Progenitor cell of endocrine pancreas (in vitro differentiated cells): ENCODE results near the gene PLK3. TPM values are rescaled to one million over a fixed set of nuclear protein-coding genes. Genes with fewer than 3 reads are reported as not detected.

Experiments
- DNase-seq: peaks from one replicate; pipeline ENCODE4 v3.0.0; 2021; ENCODE audit warnings: low spot score; ENCODE audit not compliant: unreplicated experiment
- H3K27ac Mint-ChIP-seq: 2 replicates; pipeline ENCODE4 v1.8.0; 2021; ENCODE audit warnings: mild to moderate bottlenecking, moderate library complexity, mixed read lengths
- H3K27me3 Mint-ChIP-seq: 2 replicates; pipeline ENCODE4 v1.8.0; 2021; ENCODE audit warnings: mixed read lengths
- H3K36me3 Mint-ChIP-seq: 2 replicates; pipeline ENCODE4 v1.8.0; 2022; ENCODE audit warnings: mixed read lengths; ENCODE audit not compliant: insufficient read depth
- H3K4me1 Mint-ChIP-seq: 2 replicates; pipeline ENCODE4 v1.8.0; 2021; ENCODE audit warnings: low read depth, mixed read lengths
- H3K4me3 Mint-ChIP-seq: 2 replicates; pipeline ENCODE4 v1.8.0; 2021; ENCODE audit warnings: low read depth, mild to moderate bottlenecking, moderate library complexity, mixed read lengths
- H3K9me3 Mint-ChIP-seq: 2 replicates; pipeline ENCODE4 v1.8.0; 2021; ENCODE audit warnings: low read depth, mixed read lengths
- CTCF ChIP-seq: fragments of 200-600 bp; sonication (generic); IDR thresholded peaks from one replicate; pipeline ENCODE4 v1.5.0; 2021; ENCODE audit warnings: antibody characterized with exemption, mild to moderate bottlenecking; ENCODE audit not compliant: unreplicated experiment
- total RNA-seq: library from RNA; stranded (reverse); gene quantifications from 2 replicates; pipeline ENCODE4 v1.2.1, GENCODE V29; 2021

The PLK3 gene
- total RNA-seq, 1 donor from 2014 or later: 13.3 TPM

- Mint-ChIP-seq H3K27me3 (peaks cover 8% of the 10 kb centered on the region), H3K4me3 (peak overlapping the region; percentile 74), H3K36me3 (peaks cover 2% of the 10 kb centered on the region), H3K9me3 (no peaks in the 10 kb centered on the region), H3K27ac (no peak overlapping the region), H3K4me1 (peaks cover 5% of the 10 kb centered on the region)
- TF ChIP-seq CTCF: no peak
- DNase-seq: no peak
Observed at GRCh38 chr1:44842486-44842861, 42.3 kb downstream of the PLK3 start.

DNA sequence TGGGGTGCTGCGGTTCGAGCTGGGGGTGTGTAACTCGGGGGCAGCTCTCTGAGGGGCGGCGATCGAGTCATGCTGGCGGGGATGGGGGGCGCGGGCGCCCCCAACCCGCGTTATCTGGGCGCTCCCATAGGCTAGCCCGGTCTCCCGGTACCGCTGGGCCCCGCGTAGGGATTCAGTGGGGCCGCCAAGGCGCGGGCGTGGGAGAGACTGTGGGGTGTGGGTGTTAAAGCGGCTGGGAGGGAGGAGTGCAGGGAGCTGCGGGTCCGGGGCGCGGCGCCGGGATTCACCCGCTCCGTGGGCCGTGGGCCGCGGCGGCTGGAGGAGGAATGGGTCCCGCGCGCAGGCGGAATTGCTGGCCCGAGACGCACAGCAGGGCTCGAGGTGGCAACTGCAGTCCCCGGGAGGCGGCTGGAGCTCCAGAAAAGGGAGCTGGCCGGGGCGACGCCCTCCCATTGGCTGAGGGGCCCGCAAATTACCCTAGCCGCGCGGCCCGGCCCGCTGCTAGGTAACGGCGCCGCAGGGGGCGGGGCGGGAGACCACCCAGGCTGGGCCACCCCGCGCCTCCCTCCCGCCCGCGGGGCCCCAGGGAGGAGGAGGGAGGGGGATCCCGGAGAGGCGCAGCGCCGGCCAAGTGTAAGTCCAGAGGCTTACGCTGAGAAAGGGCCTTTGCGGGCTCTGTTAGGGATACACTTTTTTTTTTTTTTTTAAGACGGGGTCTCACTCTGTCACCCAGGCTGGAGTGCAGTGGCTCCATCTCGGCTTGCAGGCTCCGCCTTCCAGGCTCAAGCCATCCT lies 42.9 kb downstream of the PLK3 start, which contains the start of gene PTCH2:
Gene PTCH2, minus strand, starts transcription at position 392 of the 794 bp plus-strand sequence. Its CDS starts 321 bp downstream, at position 71.
- peaks cover 2% of the 10 kb centered on the region for H3K36me3 Mint-ChIP-seq
- TF ChIP-seq CTCF: no peak
- no peaks in the 10 kb centered on the region for H3K9me3 Mint-ChIP-seq
- peak within 1 kb of the TSS; percentile 74 for H3K4me3 Mint-ChIP-seq
- peak; percentile 86 for DNase-seq
- H3K27ac Mint-ChIP-seq: no peak within 1 kb of the TSS
- peaks cover 8% of the 10 kb centered on the region for H3K27me3 Mint-ChIP-seq
- H3K4me1 Mint-ChIP-seq: peaks cover 5% of the 10 kb centered on the region

DNA sequence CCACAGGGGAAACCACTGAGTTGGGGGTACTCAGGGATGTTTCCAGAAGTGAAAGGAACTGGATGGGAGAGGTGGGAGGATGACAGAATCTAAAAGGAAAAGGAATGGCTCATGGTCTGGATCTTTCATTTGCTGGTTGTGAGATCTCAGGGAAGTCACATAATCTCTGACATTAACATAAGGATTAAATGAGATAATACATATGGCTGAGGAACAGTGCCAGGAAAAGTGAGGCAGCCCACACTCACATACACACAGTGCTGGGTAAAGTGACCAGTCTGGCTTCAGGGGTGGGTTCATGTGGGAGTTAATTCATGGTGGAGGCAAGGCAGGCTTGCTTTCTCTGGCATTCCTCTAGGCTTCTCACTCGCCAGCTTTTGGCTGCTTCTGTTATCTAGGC lies 46.8 kb downstream of the PLK3 start:
- H3K4me1 Mint-ChIP-seq: peaks cover 5% of the 10 kb centered on the region
- H3K9me3 Mint-ChIP-seq: no peaks in the 10 kb centered on the region
- no peaks in the 10 kb centered on the region for H3K27me3 Mint-ChIP-seq
- peaks cover 2% of the 10 kb centered on the region for H3K36me3 Mint-ChIP-seq
- no peak for DNase-seq
- H3K27ac Mint-ChIP-seq: no peak overlapping the region
- TF ChIP-seq CTCF: no peak
- H3K4me3 Mint-ChIP-seq: no peak overlapping the region

DNA sequence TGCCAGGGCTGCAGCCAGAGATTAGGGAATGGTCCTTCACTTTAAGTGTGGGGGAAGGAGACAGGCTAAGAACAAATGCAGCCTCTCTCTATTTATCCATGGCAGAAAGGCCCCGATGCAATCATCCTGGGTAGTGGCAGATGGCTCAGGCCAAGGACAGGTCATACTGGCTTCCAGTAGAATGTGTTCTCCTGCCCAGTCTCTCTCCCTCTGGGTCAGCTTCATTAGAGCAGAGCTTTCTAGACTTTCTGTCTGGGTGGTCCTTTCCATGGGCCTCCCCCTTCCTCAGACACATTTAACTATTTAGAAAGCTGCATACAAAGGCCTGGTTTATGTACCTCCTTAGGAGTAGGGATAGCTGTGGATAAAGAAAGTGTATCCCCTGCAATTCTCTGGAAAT lies 47.7 kb downstream of the PLK3 start:
- no peak for TF ChIP-seq CTCF
- no peaks in the 10 kb centered on the region for H3K27me3 Mint-ChIP-seq
- H3K4me1 Mint-ChIP-seq: peaks cover 2% of the 10 kb centered on the region
- H3K9me3 Mint-ChIP-seq: no peaks in the 10 kb centered on the region
- no peak overlapping the region for H3K4me3 Mint-ChIP-seq
- H3K36me3 Mint-ChIP-seq: peaks cover 2% of the 10 kb centered on the region
- no peak overlapping the region for H3K27ac Mint-ChIP-seq
- no peak for DNase-seq

DNA sequence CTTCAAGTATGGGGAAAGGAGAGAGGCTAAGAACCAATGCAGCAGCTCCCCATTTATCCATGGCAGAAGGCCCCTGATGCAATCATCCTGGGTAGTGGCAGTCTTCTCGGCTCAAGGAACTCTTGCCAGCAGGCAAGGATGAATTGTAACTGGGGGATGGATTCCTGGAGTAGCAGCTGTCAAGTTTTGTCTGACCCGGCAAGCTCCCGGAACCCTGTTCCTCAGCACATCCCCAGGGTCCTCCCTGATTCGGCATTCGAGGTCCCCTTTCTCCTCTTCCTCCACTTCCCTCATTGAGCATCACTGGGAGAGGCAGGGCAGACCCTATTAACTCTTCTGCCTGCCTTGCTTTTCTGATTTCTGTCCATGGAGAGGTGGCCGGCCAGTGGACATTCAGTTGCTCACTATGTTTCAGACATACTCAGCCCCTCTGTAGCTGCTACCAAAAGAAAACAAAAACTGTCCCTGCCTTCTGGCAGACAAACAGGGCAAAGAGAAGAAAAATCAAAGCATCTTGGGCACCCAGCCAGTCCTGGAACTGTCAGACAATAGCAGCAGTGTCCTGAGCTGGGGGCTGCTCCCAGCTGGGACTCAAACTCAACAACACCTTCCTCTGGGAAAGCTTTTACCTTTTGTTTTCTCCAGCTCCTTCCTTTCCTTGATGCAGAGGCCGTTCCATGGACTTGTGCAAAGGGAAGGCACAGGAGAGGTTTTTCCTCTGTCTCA lies 48.4 kb downstream of the PLK3 start:
- no peak for TF ChIP-seq CTCF
- DNase-seq: no peak
- H3K4me3 Mint-ChIP-seq: no peak overlapping the region
- H3K9me3 Mint-ChIP-seq: no peaks in the 10 kb centered on the region
- H3K4me1 Mint-ChIP-seq: peaks cover 2% of the 10 kb centered on the region
- H3K27ac Mint-ChIP-seq: no peak overlapping the region
- H3K27me3 Mint-ChIP-seq: no peaks in the 10 kb centered on the region
- peaks cover 2% of the 10 kb centered on the region for H3K36me3 Mint-ChIP-seq
